Stomach (tissue), 9 donors: ENCODE results near the gene CTSC. TPM values are rescaled to one million over a fixed set of nuclear protein-coding genes. Genes with fewer than 3 reads are reported as not detected.
A peak's percentile ranks its signal among the peaks of the same experiment; 100 is the strongest.

Experiments used
- DNase-seq, 2 donors: peaks; one replicate each; pipeline versions ENCODE4 v3.0.0 to v3.0.0-alpha.2; 2013 to 2019
- H3K27ac ChIP-seq, 5 donors: fragments of 200-600 bp in 4 of 5; sonication (generic) in 4 of 5; one replicate each; pipeline ENCODE4 v1.5.1; 2013 to 2019; ENCODE audit warnings: mild to moderate bottlenecking in 1 of 5, moderate library complexity in 1 of 5
- H3K27me3 ChIP-seq, 3 donors: fragments of 200-600 bp; sonication (generic); one replicate each; pipeline ENCODE4 v1.5.1; 2017 to 2019; ENCODE audit warnings: mixed run types in 1 of 3
- H3K36me3 ChIP-seq, 4 donors: fragments of 200-600 bp; sonication (generic); 1 replicate in 3 of 4; 2 replicates in 1 of 4; pipeline ENCODE4 v1.5.1; 2016 to 2019
- H3K4me1 ChIP-seq, 4 donors: fragments of 200-600 bp; sonication (generic); one replicate each; pipeline ENCODE4 v1.5.1; 2016 to 2019
- H3K4me3 ChIP-seq, 4 donors: fragments of 200-600 bp; sonication (generic) in 3 of 4; one replicate each; pipeline ENCODE4 v1.5.1; 2016 to 2019; ENCODE audit warnings: mild to moderate bottlenecking in 1 of 4
- H3K9me3 ChIP-seq, 4 donors: fragments of 200-600 bp; sonication (generic); one replicate each; pipeline ENCODE4 v1.5.1; 2016 to 2019
- CTCF ChIP-seq, 7 experiments: fragments of 450-650 bp in 4 of 7; fragments of 200-600 bp in 3 of 7; sonication (generic) in 3 of 7; IDR thresholded peaks; one replicate each; pipeline ENCODE4 v1.5.1; 2016 to 2019; ENCODE audit warnings: antibody characterized with exemption in 7 of 7, control low read depth in 2 of 7, mild to moderate bottlenecking in 1 of 7
- EP300 ChIP-seq: sonication (generic); formaldehyde crosslinking; IDR thresholded peaks from one replicate; pipeline ENCODE4 v1.6.1; 2017; ENCODE audit warnings: antibody characterized with exemption
- POLR2A ChIP-seq, 4 donors: fragments of 450-650 bp; IDR thresholded peaks; one replicate each; pipeline ENCODE4 v1.6.1; 2016; ENCODE audit warnings: antibody characterized with exemption in 4 of 4, control low read depth in 2 of 4, mild to moderate bottlenecking in 1 of 4, moderate library complexity in 1 of 4
- POLR2AphosphoS5 ChIP-seq, 3 donors: sonication (generic); formaldehyde crosslinking; IDR thresholded peaks; one replicate each; pipeline ENCODE4 v1.6.1; 2016; ENCODE audit warnings: antibody characterized with exemption in 3 of 3
- WGBS, 5 donors: extraction: QIAGEN DNeasy Blood & Tissue Kit in 3 of 5; methylation state at CpG; one replicate each; pipeline versions ENCODE4 v1.1.5 to v1.1.7; 2013 to 2018; 5-methylcytosine and 5-hydroxymethylcytosine counted together
- intact Hi-C: fragments of 100-400 bp; cut with DNase I; formaldehyde crosslinking; loops from one replicate; pipeline ENCODE4 v1.15.1; 2023; ENCODE audit warnings: low total_unique reads
- polyA plus RNA-seq, 3 donors: library from polyadenylated mRNA; stranded (reverse); fragments of 200-250 nt; gene quantifications; one replicate each; pipeline ENCODE4 v1.2.3, GENCODE V29; 2013
- total RNA-seq, 5 donors: library from RNA; depleted of rRNA; stranded (reverse); fragments of >200 nt; gene quantifications; one replicate each; pipeline versions ENCODE4 v1.1.0 to v1.2.3, GENCODE V29; 2014 to 2016
- donor health status: healthy with polysubstance abuse.
- donor health status: Bipolar disorder and iron deficiency.
- donor health status: healthy.

CTSC gene
- total and polyA plus RNA-seq, 8 donors, result 6.2 to 127 (median 36.3) TPM

GRCh38 chr11:88288560-88288959, 49.0 kb downstream of the CTSC start:
- DNase-seq, result no peak
- TF ChIP-seq POLR2A (IDR thresholded peaks at IDR 0.05), result no peak
- TF ChIP-seq POLR2AphosphoS5 (IDR thresholded peaks at IDR 0.05), result no peak
- no peak for TF ChIP-seq EP300
- no peak for TF ChIP-seq CTCF (IDR thresholded peaks at IDR 0.05)
- no peak overlapping the region for H3K4me3 ChIP-seq
- no peaks in the 10 kb centered on the region for H3K9me3 ChIP-seq
- 94 to 100% (median 98%) methylated on average over 1 of the region's 1 CpG for WGBS, 5 donors
- intact Hi-C loops, result no loop called here
- no peaks in the 10 kb centered on the region for H3K27me3 ChIP-seq
- H3K4me1 ChIP-seq, result peaks cover 3 to 21% (median 11%) of the 10 kb centered on the region in 4 donors
- no peak overlapping the region for H3K27ac ChIP-seq
- no peaks in the 10 kb centered on the region for H3K36me3 ChIP-seq

- Histone ChIP-seq H3K4me3 (no peak overlapping the region), H3K9me3 (no peaks in the 10 kb centered on the region), H3K27ac (no peak overlapping the region), H3K36me3 (no peaks in the 10 kb centered on the region), H3K4me1 (peaks cover 0 to 26% (median 9%) of the 10 kb centered on the region in 4 donors), H3K27me3 (no peaks in the 10 kb centered on the region)
- DNase-seq, result peak in 1 of 2 donors; percentile 66
- no peak for TF ChIP-seq POLR2AphosphoS5 (IDR thresholded peaks at IDR 0.05)
- no peak for TF ChIP-seq CTCF (IDR thresholded peaks at IDR 0.05)
- TF ChIP-seq EP300, result no peak
- intact Hi-C loops, result no loop called here
Measured at GRCh38 chr11:88284336-88285050, 53.0 kb downstream of the CTSC start.

- H3K27ac ChIP-seq, result no peak overlapping the region
- no peaks in the 10 kb centered on the region for H3K27me3 ChIP-seq
- H3K9me3 ChIP-seq, result no peaks in the 10 kb centered on the region
- intact Hi-C loops, result no loop called here
- TF ChIP-seq CTCF (IDR thresholded peaks at IDR 0.05), result no peak
- TF ChIP-seq POLR2A (IDR thresholded peaks at IDR 0.05), result no peak
- no peak for TF ChIP-seq POLR2AphosphoS5 (IDR thresholded peaks at IDR 0.05)
- no peak for TF ChIP-seq EP300
- no peaks in the 10 kb centered on the region for H3K36me3 ChIP-seq
- peaks cover 0 to 26% (median 9%) of the 10 kb centered on the region in 4 donors for H3K4me1 ChIP-seq
- 71 to 86% (median 80%) methylated on average over 1 of the region's 1 CpG for WGBS, 5 donors
- no peak for DNase-seq
- no peak overlapping the region for H3K4me3 ChIP-seq
Measured at GRCh38 chr11:88282747-88283515, 54.6 kb downstream of the CTSC start.

GRCh38 chr11:88281317-88281712, 56.2 kb downstream of the CTSC start:
- H3K27ac ChIP-seq, result no peak overlapping the region
- WGBS, 5 donors, result 44 to 78% (median 58%) methylated on average over 3 of the region's 3 CpGs
- H3K27me3 ChIP-seq, result no peaks in the 10 kb centered on the region
- H3K4me3 ChIP-seq, result no peak overlapping the region
- H3K4me1 ChIP-seq, result peaks cover 0 to 26% (median 9%) of the 10 kb centered on the region in 4 donors
- TF ChIP-seq POLR2AphosphoS5 (IDR thresholded peaks at IDR 0.05), result no peak
- TF ChIP-seq POLR2A (IDR thresholded peaks at IDR 0.05), result no peak
- TF ChIP-seq CTCF (IDR thresholded peaks at IDR 0.05), result no peak
- TF ChIP-seq EP300, result no peak
- H3K9me3 ChIP-seq, result no peaks in the 10 kb centered on the region
- intact Hi-C loops, result no loop called here
- DNase-seq, result no peak
- no peaks in the 10 kb centered on the region for H3K36me3 ChIP-seq
